Measurements from ENCODE around the gene EXOC4.

EXOC4 gene

GRCh38 chr7:133742709-133743538, 490.0 kb downstream of the EXOC4 start:
- H3K36me3 ChIP-seq (ENCODE audit: control insufficient read depth, low read length), result no peaks in the 10 kb centered on the region
- no peaks in the 10 kb centered on the region for H3F3A ChIP-seq (ENCODE audit: control insufficient read depth, insufficient read depth)
- H3K27ac ChIP-seq (ENCODE audit: low read depth, low read length), result no peak overlapping the region
- no peaks in the 10 kb centered on the region for H3K9me3 ChIP-seq (ENCODE audit: control insufficient read depth, insufficient read depth, low read length)
- no peaks in the 10 kb centered on the region for H3K79me2 ChIP-seq (ENCODE audit: control insufficient read depth, low read length)
- H4K20me1 ChIP-seq (ENCODE audit: control insufficient read depth, insufficient read depth, low read depth, low read length), result no peaks in the 10 kb centered on the region
- H3K4me1 ChIP-seq (ENCODE audit: control insufficient read depth, low read length), result no peaks in the 10 kb centered on the region
- no peaks in the 10 kb centered on the region for H3K27me3 ChIP-seq (ENCODE audit: control insufficient read depth, low read length)
- TF ChIP-seq EZH2phosphoT487 (IDR thresholded peaks at IDR 0.05; ENCODE audit: borderline replicate concordance, low read length) (no peak), CTCF (IDR thresholded peaks at IDR 0.05; ENCODE audit: low read depth, low read length, poor library complexity, severe bottlenecking) (peak; percentile 58)
- no peak overlapping the region for H3K4me3 ChIP-seq (ENCODE audit: low read length)
- no peaks in the 10 kb centered on the region for H3K9me2 ChIP-seq (replicated peaks; ENCODE audit: control insufficient read depth, low read length)
- no peak overlapping the region for H3K4me2 ChIP-seq (ENCODE audit: low read length)

DNA sequence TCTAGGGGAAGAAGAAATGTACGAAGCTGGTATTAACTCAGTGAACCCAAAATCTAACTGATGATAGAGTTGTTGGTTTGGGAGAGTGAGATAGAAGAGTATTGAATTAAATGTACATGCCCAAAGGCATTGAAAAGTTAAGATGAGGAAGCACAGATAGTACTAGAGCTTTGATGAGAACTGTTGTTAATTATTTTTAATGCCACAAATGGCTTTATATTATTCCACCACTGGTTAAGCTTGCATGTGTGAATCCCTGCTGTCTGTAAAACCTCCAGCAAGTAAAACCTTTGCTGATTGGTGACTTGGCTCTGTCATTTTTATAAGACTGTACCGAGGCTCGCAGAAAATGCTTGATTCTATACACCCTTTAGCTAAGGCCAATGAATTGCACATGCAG, 491.6 kb downstream of the EXOC4 start:
- Histone ChIP-seq H4K20me1 (ENCODE audit: control insufficient read depth, insufficient read depth, low read depth, low read length) (no peaks in the 10 kb centered on the region), H3K4me1 (ENCODE audit: control insufficient read depth, low read length) (no peaks in the 10 kb centered on the region), H3K9me2 (replicated peaks; ENCODE audit: control insufficient read depth, low read length) (no peaks in the 10 kb centered on the region), H3K27ac (ENCODE audit: low read depth, low read length) (no peak overlapping the region), H3K4me2 (ENCODE audit: low read length) (no peak overlapping the region), H3F3A (ENCODE audit: control insufficient read depth, insufficient read depth) (no peaks in the 10 kb centered on the region), H3K79me2 (ENCODE audit: control insufficient read depth, low read length) (no peaks in the 10 kb centered on the region), H3K36me3 (ENCODE audit: control insufficient read depth, low read length) (no peaks in the 10 kb centered on the region), H3K9me3 (ENCODE audit: control insufficient read depth, insufficient read depth, low read length) (no peaks in the 10 kb centered on the region), H3K4me3 (ENCODE audit: low read length) (no peak overlapping the region), H3K27me3 (ENCODE audit: control insufficient read depth, low read length) (no peaks in the 10 kb centered on the region)
- TF ChIP-seq CTCF (IDR thresholded peaks at IDR 0.05; ENCODE audit: low read depth, low read length, poor library complexity, severe bottlenecking) (no peak), EZH2phosphoT487 (IDR thresholded peaks at IDR 0.05; ENCODE audit: borderline replicate concordance, low read length) (no peak)

DNA sequence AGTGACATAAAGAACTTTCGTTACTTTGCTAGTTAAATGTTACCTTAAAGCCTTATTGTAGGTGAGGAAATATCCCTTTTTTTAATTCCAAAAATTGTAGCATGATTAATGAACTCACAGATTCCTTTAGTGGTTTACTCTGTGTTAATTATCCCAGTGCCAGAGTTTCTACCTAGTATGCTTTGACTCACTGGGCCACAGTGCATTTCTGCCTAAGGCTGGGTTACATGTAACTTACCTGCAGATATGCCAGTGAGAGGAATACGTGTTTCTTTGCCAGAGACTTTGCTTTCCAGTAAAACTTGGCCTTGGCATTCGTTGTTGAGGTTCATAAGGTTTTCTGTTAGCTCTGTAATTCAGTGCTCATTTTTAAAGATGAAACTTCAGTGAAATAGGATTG, 493.4 kb downstream of the EXOC4 start:
- no peak overlapping the region for H3K4me3 ChIP-seq (ENCODE audit: low read length)
- H4K20me1 ChIP-seq (ENCODE audit: control insufficient read depth, insufficient read depth, low read depth, low read length), result no peaks in the 10 kb centered on the region
- H3K4me2 ChIP-seq (ENCODE audit: low read length), result no peak overlapping the region
- no peaks in the 10 kb centered on the region for H3K79me2 ChIP-seq (ENCODE audit: control insufficient read depth, low read length)
- H3K27me3 ChIP-seq (ENCODE audit: control insufficient read depth, low read length), result no peaks in the 10 kb centered on the region
- TF ChIP-seq EZH2phosphoT487 (IDR thresholded peaks at IDR 0.05; ENCODE audit: borderline replicate concordance, low read length), result no peak
- TF ChIP-seq CTCF (IDR thresholded peaks at IDR 0.05; ENCODE audit: low read depth, low read length, poor library complexity, severe bottlenecking), result no peak
- H3K9me2 ChIP-seq (replicated peaks; ENCODE audit: control insufficient read depth, low read length), result no peaks in the 10 kb centered on the region
- no peak overlapping the region for H3K27ac ChIP-seq (ENCODE audit: low read depth, low read length)
- no peaks in the 10 kb centered on the region for H3F3A ChIP-seq (ENCODE audit: control insufficient read depth, insufficient read depth)
- no peaks in the 10 kb centered on the region for H3K36me3 ChIP-seq (ENCODE audit: control insufficient read depth, low read length)
- H3K4me1 ChIP-seq (ENCODE audit: control insufficient read depth, low read length), result no peaks in the 10 kb centered on the region
- H3K9me3 ChIP-seq (ENCODE audit: control insufficient read depth, insufficient read depth, low read length), result no peaks in the 10 kb centered on the region

Measured in DOHH2 (cell line).